Heart right ventricle (tissue), 16 donors: Measurements from ENCODE around the gene SLC5A2. TPM values are rescaled to one million over a fixed set of nuclear protein-coding genes. Genes with fewer than 3 reads are reported as not detected.

Experiments used
- ATAC-seq, 8 donors: fragments of 200-7000 bp; cut with Tn5 transposase; one replicate each; pipeline ENCODE4 v1.9.1; 2020; ENCODE audit warnings: mild to moderate bottlenecking in 8 of 8, moderate library complexity in 8 of 8, moderate number of reproducible peaks in 1 of 8
- DNase-seq, 2 donors: peaks; one replicate each; pipeline ENCODE4 v3.0.0-alpha.2; 2020
- H3K27ac ChIP-seq, 10 donors: fragments of 200-600 bp; sonication (generic) in 2 of 10; one replicate each; pipeline versions ENCODE4 v1.5.0 to v1.8.0; 2020 to 2022; ENCODE audit warnings: mild to moderate bottlenecking in 3 of 10
- H3K27me3 ChIP-seq, 7 donors: fragments of 200-600 bp; one replicate each; pipeline ENCODE4 v1.8.0; 2021 to 2022; ENCODE audit warnings: mild to moderate bottlenecking in 2 of 7
- H3K36me3 ChIP-seq, 9 donors: fragments of 200-600 bp; sonication (generic) in 1 of 9; one replicate each; pipeline versions ENCODE4 v1.5.0 to v1.8.0; 2020 to 2022; ENCODE audit warnings: mild to moderate bottlenecking in 2 of 9
- H3K4me1 ChIP-seq, 9 donors: fragments of 200-600 bp; sonication (generic) in 1 of 9; one replicate each; pipeline versions ENCODE4 v1.5.0 to v1.8.0; 2020 to 2022; ENCODE audit warnings: mild to moderate bottlenecking in 4 of 9
- H3K4me3 ChIP-seq, 10 donors: fragments of 200-600 bp; sonication (generic) in 2 of 10; one replicate each; pipeline versions ENCODE4 v1.5.0 to v1.8.0; 2020 to 2022; ENCODE audit warnings: mild to moderate bottlenecking in 7 of 10, moderate library complexity in 2 of 10
- H3K9me3 ChIP-seq, 11 donors: fragments of 200-600 bp in 10 of 11; sonication (generic) in 2 of 11; one replicate each; pipeline versions ENCODE4 v1.5.0 to v1.8.0; 2013 to 2022; ENCODE audit warnings: mild to moderate bottlenecking in 2 of 11, control low read depth in 1 of 11, moderate library complexity in 1 of 11
- CTCF ChIP-seq, 9 donors: fragments of 200-600 bp; sonication (generic) in 2 of 9; IDR thresholded peaks; one replicate each; pipeline versions ENCODE4 v1.5.0 to v1.8.0; 2021 to 2022; ENCODE audit warnings: antibody characterized with exemption in 9 of 9, mild to moderate bottlenecking in 5 of 9, moderate library complexity in 1 of 9
- WGBS, 2 donors: extraction: QIAGEN DNeasy Blood & Tissue Kit; methylation state at CpG; one replicate each; pipeline ENCODE4 v1.1.7; 2013; ENCODE audit warnings: inconsistent platforms in 1 of 2; 5-methylcytosine and 5-hydroxymethylcytosine counted together
- intact Hi-C, 10 donors: fragments of 100-400 bp; cut with DNase I; formaldehyde crosslinking; loops; one replicate each; pipeline versions ENCODE4 v1.11.1 to v1.14.2; 2022
- polyA plus RNA-seq, 2 donors: library from polyadenylated mRNA; stranded (reverse); fragments of 200-250 nt; gene quantifications; one replicate each; pipeline ENCODE4 v1.2.3, GENCODE V29; 2013
- total RNA-seq, 10 donors: library from RNA; stranded (reverse); fragmentation: NEBNext Ultra II Directional in 3 of 10; extraction: Animal tissue kit (Norgen Biotek cat#: 25700) in 3 of 10; gene quantifications; one replicate each; pipeline versions ENCODE4 v1.2.1 to v1.2.4, GENCODE V29; 2021 to 2023
- donor health status: Arrhythmogenic right ventricular cardiomyopathy.
- donor health status: ischemic (EF 13 %, LVEDD 7.1; RV severe dilation, severe dysfunction).
- donor health status: healthy with polysubstance abuse.
- donor health status: DM: no; HTN: yes; CAD: no.
- donor health status: DM: no; HTN: no; CAD: no.
- donor health status: ischemic (EF 25% LVEDD 6.9; RV normal size, moderate dysfunction).
- donor health status: ischemic (EF 25% LVEDD 5.7; RV mildly dilated, moderate dysfunction).
- donor health status: healthy.
- donor health status: DM: yes; HTN: yes; CAD: no.
- donor health status: Ischemic cardiomyopathy.
- donor health status: ischemic (EF 35%, LVEDD 5.7; RV mildly dilated, moderate dysfunction).
- donor health status: nonischemic (EF 11% LVEDD 7.7; RV severe dilation, severe dysfunction).
- donor health status: DM: yes; HTN: yes; CAD: no.
- donor health status: PGD.
- donor health status: ischemic (EF 29% LVEDD 5.4; RV normal size, mild dysfunction).
- donor health status: nonischemic (EF 23%, LVEDD 6.1; RV moderate dilation, normal function).

The SLC5A2 gene
- total and polyA plus RNA-seq, 12 donors: 0.77 to 1.9 TPM; not detected in 10

DNA sequence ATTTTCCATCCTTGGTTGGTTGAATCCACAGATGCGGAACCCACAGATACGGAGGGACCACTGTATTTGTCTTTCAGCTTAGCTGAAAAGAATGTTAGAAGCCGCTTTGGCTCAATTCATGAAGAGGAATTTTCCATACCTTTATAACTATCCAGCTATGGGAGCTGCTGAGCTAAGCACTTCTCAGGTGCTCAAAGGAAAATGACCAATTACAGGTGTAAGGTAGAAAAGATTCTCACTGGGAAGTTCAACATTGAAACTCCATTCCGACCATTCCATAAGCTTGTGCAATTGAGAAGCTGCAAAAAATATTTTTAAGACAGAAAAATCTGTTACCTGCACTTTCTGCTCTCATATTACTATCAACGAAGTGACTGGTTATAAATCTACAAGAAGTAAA, 47.5 kb downstream of the SLC5A2 start:
- WGBS, 2 donors: 74 to 76% methylated on average over 5 of the region's 5 CpGs

DNA sequence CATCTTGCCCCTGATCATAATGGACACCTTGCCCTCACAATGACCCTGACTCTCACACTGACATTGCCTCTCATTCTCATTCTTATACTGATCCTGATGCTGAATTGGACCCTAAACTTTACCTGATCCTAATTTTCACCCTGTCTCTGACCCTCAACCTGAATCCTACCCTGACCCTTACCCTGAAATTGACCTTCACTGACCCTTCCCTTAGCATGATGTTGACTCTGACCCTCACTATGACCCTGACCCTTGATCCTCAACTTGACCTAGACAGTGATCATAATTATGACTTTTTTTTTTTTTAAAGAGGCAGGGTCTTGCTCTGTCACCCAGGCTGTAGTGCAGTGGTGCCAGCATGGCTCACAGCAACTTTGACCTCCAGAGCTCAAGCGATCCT, 48.2 kb downstream of the SLC5A2 start:
- no peak for TF ChIP-seq CTCF (IDR thresholded peaks at IDR 0.05)

More for the DNA sequence above, 47.5 kb downstream of the SLC5A2 start:
- H3K27ac ChIP-seq: no peak overlapping the region
- DNase-seq: no peak
- no peaks in the 10 kb centered on the region for H3K36me3 ChIP-seq
- TF ChIP-seq CTCF (IDR thresholded peaks at IDR 0.05): no peak
- H3K4me1 ChIP-seq: peaks cover 0 to 13% (median 6%) of the 10 kb centered on the region in 9 donors
- intact Hi-C loops: no loop called here
- no peaks in the 10 kb centered on the region for H3K9me3 ChIP-seq
- H3K27me3 ChIP-seq: peaks cover 0 to 79% (median 63%) of the 10 kb centered on the region in 7 donors
- no peak overlapping the region for H3K4me3 ChIP-seq
- ATAC-seq: no peak

DNA sequence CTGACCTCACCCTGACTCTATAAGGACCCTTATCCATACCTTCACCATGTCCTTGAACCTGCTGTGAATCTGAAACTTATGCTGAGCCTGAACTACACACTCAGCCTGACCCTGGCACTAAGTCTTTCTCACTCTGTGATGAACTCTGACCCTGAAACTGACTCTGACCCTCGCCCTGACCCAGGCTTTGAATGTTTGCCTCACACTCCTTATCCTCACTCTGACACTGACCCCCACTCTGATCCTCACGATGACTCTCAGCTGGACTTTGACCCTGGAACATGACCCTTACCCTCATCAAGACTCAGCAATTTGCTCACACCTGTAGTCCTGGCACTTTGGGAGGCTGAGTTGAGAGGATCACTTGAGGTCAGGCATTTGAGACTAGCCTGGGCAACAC, 49.2 kb downstream of the SLC5A2 start:
- Histone ChIP-seq H3K4me1 (peaks cover 0 to 13% (median 6%) of the 10 kb centered on the region in 9 donors), H3K4me3 (no peak overlapping the region), H3K27me3 (peaks cover 0 to 89% (median 68%) of the 10 kb centered on the region in 7 donors), H3K36me3 (no peaks in the 10 kb centered on the region), H3K27ac (no peak overlapping the region), H3K9me3 (no peaks in the 10 kb centered on the region)
- ATAC-seq: no peak
- no peak for DNase-seq
- intact Hi-C loops: no loop called here
- TF ChIP-seq CTCF (IDR thresholded peaks at IDR 0.05): no peak
- WGBS, 2 donors: 65 to 69% methylated on average over 2 of the region's 2 CpGs

More for the DNA sequence above, 48.2 kb downstream of the SLC5A2 start:
- Histone ChIP-seq H3K27me3 (peaks cover 0 to 79% (median 63%) of the 10 kb centered on the region in 7 donors), H3K9me3 (no peaks in the 10 kb centered on the region), H3K27ac (no peak overlapping the region), H3K4me1 (peaks cover 0 to 13% (median 6%) of the 10 kb centered on the region in 9 donors), H3K4me3 (no peak overlapping the region), H3K36me3 (no peaks in the 10 kb centered on the region)
- 87 to 97% methylated on average over 1 of the region's 1 CpG for WGBS, 2 donors
- intact Hi-C loops: no loop called here
- ATAC-seq: no peak
- no peak for DNase-seq

- no peak for TF ChIP-seq CTCF (IDR thresholded peaks at IDR 0.05)
- Histone ChIP-seq H3K36me3 (no peaks in the 10 kb centered on the region), H3K4me3 (no peak overlapping the region), H3K27me3 (peaks cover 0 to 92% (median 75%) of the 10 kb centered on the region in 7 donors), H3K4me1 (peaks cover 0 to 21% (median 11%) of the 10 kb centered on the region in 9 donors), H3K9me3 (no peaks in the 10 kb centered on the region), H3K27ac (no peak overlapping the region)
- DNase-seq: no peak
- intact Hi-C loops: no loop called here
- no peak for ATAC-seq
- WGBS, 2 donors: 80 to 86% methylated on average over 4 of the region's 4 CpGs
These were observed 50.0 kb downstream of the SLC5A2 start for GRCh38 chr16:31532896-31533295.
